PC-9 (cell line): ENCODE data around the gene SRP14. TPM values are rescaled to one million over a fixed set of nuclear protein-coding genes. Genes with fewer than 3 reads are reported as not detected.
"Not testable (repeated sequence)": the region's sequence is repeated elsewhere in the genome, so short reads cannot be mapped to it uniquely, and the experiment has no call there.

Experiments
- BruUV-seq: library from RNA; stranded (reverse); fragments of 400-500 nt; replicated peaks from 2 replicates; lab custom pipeline; 2021; lab: Mats Ljungman, UMichigan
- CTCF ChIA-PET: fragments of 300-600 bp; sonication (Branson Sonifier 250); formaldehyde crosslinking; loops from one replicate; lab custom pipeline; 2022; ENCODE audit warnings: antibody characterized with exemption; lab: Charles Lee
- POLR2A ChIA-PET: fragments of 300-600 bp; sonication (Branson Sonifier 250); formaldehyde crosslinking; loops from one replicate; lab custom pipeline; 2022; ENCODE audit warnings: antibody characterized with exemption; ENCODE audit not compliant: unreplicated experiment; lab: Charles Lee
- DNase-seq, 2 experiments: peaks; one replicate each; pipeline versions ENCODE4 v3.0.0 to v3.0.0-alpha.2; 2015 to 2022; ENCODE audit warnings: mixed read lengths in 1 of 2
- H2AFZ ChIP-seq: fragments of 200-600 bp; sonication (generic); 2 replicates; pipeline ENCODE4 v1.8.1; 2017; ENCODE audit warnings: antibody characterized with exemption
- H3F3A ChIP-seq: fragments of 200-600 bp; sonication (generic); 2 replicates; pipeline ENCODE4 v1.8.1; 2017; ENCODE audit warnings: antibody characterized with exemption, mild to moderate bottlenecking, low read depth; ENCODE audit not compliant: insufficient read depth
- H3K27ac ChIP-seq: fragments of 200-600 bp; sonication (generic); 2 replicates; pipeline ENCODE4 v1.6.1; 2016; ENCODE audit warnings: mixed run types
- H3K27me3 ChIP-seq: fragments of 200-600 bp; sonication (generic); 2 replicates; pipeline ENCODE4 v1.6.1; 2016; ENCODE audit warnings: low read depth, mixed run types; ENCODE audit not compliant: insufficient read depth
- H3K36me3 ChIP-seq: fragments of 200-600 bp; sonication (generic); 2 replicates; pipeline ENCODE4 v1.6.1; 2016; ENCODE audit warnings: low read depth, mixed run types
- H3K4me1 ChIP-seq: fragments of 200-600 bp; sonication (generic); replicated peaks from 2 replicates; pipeline ENCODE4 v1.6.1; 2016; ENCODE audit warnings: mixed run types; ENCODE audit not compliant: insufficient read depth
- H3K4me2 ChIP-seq: fragments of 200-600 bp; sonication (generic); 2 replicates; pipeline ENCODE4 v1.6.1; 2017; ENCODE audit warnings: mixed run types
- H3K4me3 ChIP-seq: fragments of 200-600 bp; sonication (generic); 2 replicates; pipeline ENCODE4 v1.6.1; 2016; ENCODE audit warnings: mixed run types
- H3K79me2 ChIP-seq: fragments of 200-600 bp; sonication (generic); 2 replicates; pipeline ENCODE4 v1.6.1; 2017; ENCODE audit warnings: low read depth, mixed run types
- H3K9me2 ChIP-seq: fragments of 200-600 bp; sonication (generic); 2 replicates; pipeline ENCODE4 v1.8.1; 2017; ENCODE audit warnings: mild to moderate bottlenecking; ENCODE audit not compliant: insufficient read depth
- H3K9me3 ChIP-seq: fragments of 200-600 bp; sonication (generic); 2 replicates; pipeline ENCODE4 v1.8.1; 2016; ENCODE audit warnings: low read depth; ENCODE audit not compliant: insufficient read depth
- H4K20me1 ChIP-seq: fragments of 200-600 bp; sonication (generic); 2 replicates; pipeline ENCODE4 v1.8.1; 2017; ENCODE audit not compliant: insufficient read depth
- CTCF ChIP-seq: fragments of 200-600 bp; sonication (generic); conservative IDR thresholded peaks from 2 replicates; pipeline ENCODE4 v1.6.1; 2017; ENCODE audit warnings: mixed run types, antibody characterized with exemption, mild to moderate bottlenecking, moderate library complexity
- EZH2 ChIP-seq: fragments of 200-600 bp; sonication (generic); IDR thresholded peaks from 2 replicates; pipeline ENCODE4 v1.8.0; 2017; ENCODE audit warnings: antibody characterized with exemption, low read depth
- intact Hi-C: fragments of 100-400 bp; cut with micrococcal nuclease; formaldehyde crosslinking; loops from one replicate; pipeline ENCODE4 v1.10.0; 2022; ENCODE audit not compliant: unreplicated experiment
- total RNA-seq: library from RNA; stranded (reverse); gene quantifications from 2 replicates; pipeline ENCODE4 v1.2.3, GENCODE V29; 2021

SRP14 gene
- total RNA-seq, 1 experiment from 2014 or later, result 196 TPM

- Histone ChIP-seq H3K27me3 (no peaks in the 10 kb centered on the region), H3F3A (peaks cover 10% of the 10 kb centered on the region; the same call in 1 of the 2 replicates), H3K36me3 (no peaks in the 10 kb centered on the region), H3K4me3 (no peak overlapping the region), H2AFZ (no peak overlapping the region), H3K4me1 (peaks cover 36% of the 10 kb centered on the region), H3K27ac (no peak overlapping the region), H4K20me1 (no peaks in the 10 kb centered on the region), H3K79me2 (no peaks in the 10 kb centered on the region), H3K4me2 (no peak overlapping the region), H3K9me3 (no peaks in the 10 kb centered on the region), H3K9me2 (no peaks in the 10 kb centered on the region)
- POLR2A ChIA-PET, result no interaction called here
- TF ChIP-seq EZH2 (no peak), CTCF (no peak)
- BruUV-seq, result no TSS peak
- intact Hi-C loops, result no loop called here
- CTCF ChIA-PET, result no interaction called here
- DNase-seq, result no peak
Measured at GRCh38 chr15:40080104-40080503, 41.1 kb upstream of the SRP14 start.

GRCh38 chr15:40079456-40079855 is 40.5 kb upstream of the SRP14 start:
- H3K27me3 ChIP-seq, result no peaks in the 10 kb centered on the region
- H3K27ac ChIP-seq, result no peak overlapping the region
- no peak overlapping the region for H2AFZ ChIP-seq
- H3K4me2 ChIP-seq, result no peak overlapping the region
- intact Hi-C loops, result no loop called here
- no peaks in the 10 kb centered on the region for H3K9me2 ChIP-seq
- ChIA-PET CTCF (no interaction called here), POLR2A (no interaction called here)
- H3K36me3 ChIP-seq, result no peaks in the 10 kb centered on the region
- H3K4me1 ChIP-seq, result peaks cover 30% of the 10 kb centered on the region
- TF ChIP-seq EZH2, result no peak
- no peak for TF ChIP-seq CTCF
- no peaks in the 10 kb centered on the region for H3K79me2 ChIP-seq
- DNase-seq, result no peak
- H4K20me1 ChIP-seq, result no peaks in the 10 kb centered on the region
- H3F3A ChIP-seq, result peaks cover 5% of the 10 kb centered on the region; the same call in 1 of the 2 replicates
- no peak overlapping the region for H3K4me3 ChIP-seq
- BruUV-seq, result no TSS peak
- H3K9me3 ChIP-seq, result no peaks in the 10 kb centered on the region

GRCh38 chr15:40075298-40076044 is 36.5 kb upstream of the SRP14 start:
- Histone ChIP-seq H3F3A (no peaks in the 10 kb centered on the region), H3K9me2 (no peaks in the 10 kb centered on the region), H3K4me3 (no peak overlapping the region), H3K27ac (no peak overlapping the region), H2AFZ (no peak overlapping the region), H3K36me3 (no peaks in the 10 kb centered on the region), H3K79me2 (no peaks in the 10 kb centered on the region), H3K9me3 (no peaks in the 10 kb centered on the region), H3K4me1 (peaks cover 12% of the 10 kb centered on the region; the same call in 1 of the 2 replicates), H3K4me2 (0 out of 2 replicates have a peak overlapping the region, but pooled peaks have one; percentile 7), H4K20me1 (no peaks in the 10 kb centered on the region), H3K27me3 (no peaks in the 10 kb centered on the region)
- DNase-seq, result no peak
- BruUV-seq, result TSS peak; percentile 57
- CTCF ChIA-PET, result interaction anchor here (0.7 to 1.3 kb wide), 2 partner anchors 31 to 32 kb away, joined by 7 read pairs; no protein-coding TSS in a partner anchor
- POLR2A ChIA-PET, result interaction anchor here (0.6 to 0.7 kb wide), 3 partner anchors 170 to 1340 kb away, joined by 5 to 11 read pairs (median 6); no protein-coding TSS in a partner anchor
- no peak for TF ChIP-seq CTCF
- TF ChIP-seq EZH2, result no peak
- intact Hi-C loops, result no loop called here

- H3F3A ChIP-seq, CTCF ChIA-PET, H3K4me3 ChIP-seq, intact Hi-C loops, H2AFZ ChIP-seq, BruUV-seq, H3K36me3 ChIP-seq, H3K9me2 ChIP-seq, DNase-seq, H3K27me3 ChIP-seq, H4K20me1 ChIP-seq, H3K4me2 ChIP-seq, H3K79me2 ChIP-seq, H3K27ac ChIP-seq, H3K9me3 ChIP-seq: not testable (repeated sequence)
- H3K4me1 ChIP-seq, result peaks cover 20% of the 10 kb centered on the region
- POLR2A ChIA-PET, result interaction anchor here (0.6 kb wide), 1 partner anchor 41 kb away, joined by 5 read pairs; no protein-coding TSS in a partner anchor
Measured at GRCh38 chr15:40074656-40075055, 35.7 kb upstream of the SRP14 start.

GRCh38 chr15:40073716-40074490 is 34.9 kb upstream of the SRP14 start:
- H4K20me1 ChIP-seq, H3K36me3 ChIP-seq, H3K27ac ChIP-seq, CTCF ChIA-PET, H3K4me3 ChIP-seq, H3K27me3 ChIP-seq, H3F3A ChIP-seq, H3K79me2 ChIP-seq, H3K9me2 ChIP-seq, H3K4me2 ChIP-seq, DNase-seq, H3K9me3 ChIP-seq, H2AFZ ChIP-seq, intact Hi-C loops: not testable (repeated sequence)
- POLR2A ChIA-PET, result interaction anchor here (0.6 kb wide), 1 partner anchor 40 kb away, joined by 5 read pairs; no protein-coding TSS in a partner anchor
- BruUV-seq, result TSS peak; percentile 40
- peaks cover 25% of the 10 kb centered on the region for H3K4me1 ChIP-seq
